GM23248 (cell line): ENCODE results near the gene STX4.

ENCODE experiments used
- EZH2 ChIP-seq: fragments of 200-600 bp; sonication (generic); IDR thresholded peaks from 2 replicates; pipeline ENCODE4 v1.6.1; 2018; ENCODE audit warnings: antibody characterized with exemption, mild to moderate bottlenecking; ENCODE audit not compliant: insufficient read depth, poor library complexity, severe bottlenecking
- EZH2phosphoT487 ChIP-seq: fragments of 200-600 bp; sonication (generic); IDR thresholded peaks from 2 replicates; pipeline ENCODE4 v1.6.1; 2018; ENCODE audit warnings: antibody characterized with exemption, moderate library complexity, mild to moderate bottlenecking, low read depth; ENCODE audit not compliant: insufficient read depth

GRCh38 chr16:31074814-31075183 lies 41.4 kb downstream of the STX4 start:
- TF ChIP-seq EZH2 = no peak
- TF ChIP-seq EZH2phosphoT487 = no peak
